ENCODE data around the gene NR0B2.
"Not testable (repeated sequence)": the region's sequence is repeated elsewhere in the genome, so short reads cannot be mapped to it uniquely, and the experiment has no call there.

Gene NR0B2, protein sequence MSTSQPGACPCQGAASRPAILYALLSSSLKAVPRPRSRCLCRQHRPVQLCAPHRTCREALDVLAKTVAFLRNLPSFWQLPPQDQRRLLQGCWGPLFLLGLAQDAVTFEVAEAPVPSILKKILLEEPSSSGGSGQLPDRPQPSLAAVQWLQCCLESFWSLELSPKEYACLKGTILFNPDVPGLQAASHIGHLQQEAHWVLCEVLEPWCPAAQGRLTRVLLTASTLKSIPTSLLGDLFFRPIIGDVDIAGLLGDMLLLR

DNA sequence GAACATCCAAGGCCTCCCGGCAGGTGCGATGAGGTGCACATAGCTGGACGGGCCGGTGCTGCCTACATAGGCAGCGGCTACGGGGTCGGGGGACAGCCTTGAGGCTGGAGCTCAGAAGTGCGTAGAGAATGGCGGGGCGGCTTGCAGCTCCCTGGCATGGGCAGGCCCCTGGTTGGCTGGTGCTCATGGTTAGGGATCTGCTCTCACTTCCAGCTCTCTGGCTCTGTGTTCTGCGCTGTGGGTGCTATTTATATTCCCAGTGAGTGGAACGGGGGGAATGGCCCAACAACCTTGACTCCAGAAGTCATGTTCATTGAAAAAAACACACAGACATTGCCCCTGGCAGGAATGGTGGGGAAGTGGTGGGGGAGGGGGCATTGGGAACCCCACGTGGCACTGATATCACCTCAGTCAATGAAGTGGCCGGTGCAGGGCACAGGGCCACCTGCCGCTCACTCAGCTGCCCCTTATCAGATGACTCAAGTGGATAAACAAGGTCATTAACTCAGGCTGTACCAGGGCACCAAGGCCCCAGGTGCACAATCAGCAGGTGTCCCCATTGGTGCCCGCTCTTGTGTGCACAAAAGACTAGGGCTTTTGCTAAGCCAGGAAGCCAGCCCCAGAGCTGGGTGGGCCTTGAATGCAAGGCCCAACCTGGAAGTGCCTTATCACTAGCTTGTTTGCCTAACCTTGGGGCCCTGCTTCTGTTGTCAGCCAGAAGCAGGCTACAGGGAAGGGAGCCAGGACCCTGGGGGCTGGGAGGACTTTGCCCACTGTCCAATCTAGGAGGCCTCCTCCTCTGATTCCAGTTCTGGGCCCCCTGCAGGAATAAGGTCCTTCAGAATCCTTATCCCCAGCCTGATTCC lies at the start of gene NR0B2:
NR0B2 (minus strand) TSS at position 222 of the 866 bp plus-strand sequence; CDS start at position 187, 35 bp downstream.
- peak; percentile 25 for DNase-seq (ENCODE audit: low spot score)

DNA sequence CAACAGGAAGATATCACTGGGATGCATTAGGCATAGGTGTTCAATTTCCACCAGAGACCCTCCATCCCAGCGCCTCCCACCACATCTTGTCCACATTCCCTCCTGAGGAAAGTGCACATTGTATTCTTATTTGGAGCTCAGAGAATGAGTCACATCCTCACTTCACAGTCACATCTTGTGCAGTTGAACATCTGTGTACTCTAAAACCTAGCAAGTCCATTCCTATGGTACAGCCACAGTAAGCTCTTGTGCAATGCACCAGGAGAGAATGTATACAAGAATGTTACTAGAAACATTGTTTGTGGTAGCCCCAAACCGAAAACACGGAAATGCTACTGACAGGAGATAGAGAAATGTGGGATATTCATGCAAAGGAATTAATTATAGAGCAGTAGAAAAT lies 48.1 kb upstream of the NR0B2 start:
- peak; percentile 53 for DNase-seq (ENCODE audit: low spot score)

DNA sequence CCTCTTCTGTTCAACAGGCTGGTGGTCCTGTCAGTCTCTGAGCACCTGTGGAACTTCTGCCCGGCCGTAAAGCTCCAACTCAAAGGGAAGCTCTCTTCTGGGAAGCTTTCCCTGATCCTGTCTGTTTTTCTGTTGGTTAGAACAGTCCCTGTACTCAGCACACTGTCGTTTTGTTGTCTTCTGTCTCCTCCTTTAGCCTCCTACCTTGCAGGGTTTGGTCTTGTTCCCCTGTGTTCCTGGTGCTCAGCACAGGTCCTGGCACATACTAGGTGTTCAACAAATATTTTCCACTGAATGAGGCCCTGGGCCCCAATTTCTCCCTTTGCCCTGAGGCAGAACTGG lies 46.8 kb upstream of the NR0B2 start:
- no peak for DNase-seq (ENCODE audit: low spot score)

DNA sequence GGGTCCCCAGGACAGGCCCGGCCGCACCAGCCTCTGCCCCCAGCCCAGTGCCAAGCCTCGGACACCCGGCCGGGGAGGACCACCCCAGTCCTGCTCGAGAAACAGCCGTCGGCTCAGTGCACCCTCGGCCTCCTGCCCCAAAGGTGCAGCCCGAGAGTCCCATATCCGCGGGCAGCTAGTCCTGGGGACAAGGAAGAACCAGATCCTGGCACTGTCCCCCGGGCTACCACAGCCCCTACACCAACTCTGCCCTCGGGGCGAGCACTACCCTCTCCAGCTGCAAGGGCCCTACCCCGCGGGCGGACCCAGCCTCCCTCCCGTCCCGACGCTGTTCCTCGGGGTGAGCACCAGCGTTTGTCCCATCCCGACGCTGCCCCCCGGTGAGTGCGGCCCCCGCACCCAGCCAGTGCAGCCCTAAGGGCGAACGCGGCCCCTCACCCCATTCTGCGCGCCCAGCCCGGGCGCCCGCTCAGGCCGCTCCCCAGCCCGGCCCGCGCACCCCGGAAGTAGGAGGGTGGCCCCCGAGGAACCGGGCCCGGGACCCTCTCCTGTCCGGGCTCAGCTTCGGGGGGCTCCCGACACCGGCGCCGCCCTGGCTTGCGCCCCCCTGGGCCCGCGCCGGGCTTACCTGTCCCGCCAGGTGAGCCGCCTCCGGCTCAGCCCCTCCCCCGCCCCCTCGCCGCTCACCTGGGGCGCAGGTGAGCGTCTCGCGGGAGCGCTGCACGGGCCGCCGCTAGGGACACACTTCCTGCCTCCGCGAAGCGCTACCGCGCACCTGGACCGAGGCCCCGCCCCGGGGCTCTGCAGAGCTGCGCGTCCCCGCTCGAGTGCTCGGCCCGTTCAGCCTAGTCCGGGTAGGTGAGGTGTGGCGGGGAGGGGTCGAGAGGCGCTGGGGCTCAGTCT lies 46.2 kb upstream of the NR0B2 start, which contains the start of gene KDF1:
KDF1 (minus strand) TSS at position 747 of the 903 bp plus-strand sequence. CDS start 8,088 bp downstream, outside the sequence.
- DNase-seq (ENCODE audit: low spot score) = peak; percentile 79

DNA sequence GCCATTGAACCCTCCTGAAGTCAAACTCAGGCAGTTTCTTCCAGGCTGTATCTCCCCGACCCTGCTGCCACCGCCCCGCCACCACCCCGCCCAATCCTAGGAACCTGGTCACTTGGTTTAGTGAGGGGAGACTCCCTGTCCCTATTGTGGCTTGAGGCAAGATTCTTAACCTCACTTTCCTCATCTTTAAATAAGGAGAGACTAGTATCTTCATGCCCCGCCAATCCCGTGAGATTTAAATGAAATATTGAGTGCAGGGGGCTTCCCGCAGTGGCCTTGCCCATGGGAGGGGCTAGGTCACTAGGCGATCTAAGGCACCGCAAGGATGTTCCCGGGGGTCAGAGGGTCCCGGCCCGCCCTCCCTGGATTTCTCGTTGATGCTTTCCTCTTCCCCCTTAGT lies 45.5 kb upstream of the NR0B2 start:
- no peak for DNase-seq (ENCODE audit: low spot score)

DNA sequence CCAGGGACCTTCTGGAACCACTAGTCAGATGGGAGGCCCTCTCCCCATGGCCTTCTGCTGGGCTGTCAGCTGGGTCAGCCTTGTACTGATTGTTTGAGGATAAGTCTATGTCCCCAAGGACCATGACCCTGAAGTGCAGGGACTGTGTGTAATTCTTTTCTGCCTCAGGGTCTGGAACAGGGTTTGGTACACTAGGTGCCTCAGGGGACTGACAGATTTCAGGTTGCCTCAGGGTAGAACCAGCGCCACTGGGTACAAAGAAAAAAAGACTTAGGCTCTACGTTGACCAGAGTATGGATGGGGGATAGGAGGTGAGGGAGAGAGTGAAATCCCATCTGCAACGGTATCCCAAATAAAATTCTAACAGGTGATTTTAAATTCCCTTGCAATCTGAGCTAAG lies 43.5 kb upstream of the NR0B2 start:
- no peak for DNase-seq (ENCODE audit: low spot score)

DNA sequence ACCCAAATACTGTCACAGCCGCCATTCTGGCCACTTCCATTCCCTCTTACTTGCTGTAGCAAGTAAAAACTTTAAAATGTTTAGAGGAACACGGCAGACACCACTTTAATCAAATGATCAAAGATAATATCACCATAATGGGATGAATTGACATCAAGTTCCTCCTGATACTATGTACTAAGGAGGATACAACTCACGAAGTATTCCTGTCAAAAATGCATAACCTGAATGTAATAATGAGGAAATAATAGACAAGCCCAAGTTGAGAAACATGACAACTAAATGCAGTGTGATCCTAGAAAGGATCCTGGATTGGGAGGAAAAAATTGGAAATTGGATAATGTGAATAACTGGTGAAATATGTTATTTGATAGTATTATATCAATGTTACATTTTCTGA lies 42.5 kb upstream of the NR0B2 start:
- DNase-seq (ENCODE audit: low spot score) = no peak

DNA sequence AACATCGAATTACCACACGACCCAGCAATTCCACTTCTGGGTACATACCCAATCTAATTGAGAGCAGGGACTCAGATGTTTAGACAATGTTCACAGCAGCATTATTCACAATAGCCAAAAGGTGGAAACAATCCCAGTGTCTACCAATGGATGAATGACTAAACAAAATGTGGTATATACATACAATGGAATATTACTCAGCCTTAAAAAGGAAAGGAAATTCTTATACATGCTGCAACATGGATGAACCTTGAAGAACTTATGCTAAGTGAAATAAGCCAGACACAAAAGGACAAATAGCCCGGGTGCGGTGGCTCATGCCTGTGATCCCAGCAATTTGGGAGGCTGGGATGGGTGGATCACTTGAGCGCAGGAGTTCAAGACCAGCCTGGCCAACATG lies 39.6 kb upstream of the NR0B2 start:
- no peak for DNase-seq (ENCODE audit: low spot score)

DNA sequence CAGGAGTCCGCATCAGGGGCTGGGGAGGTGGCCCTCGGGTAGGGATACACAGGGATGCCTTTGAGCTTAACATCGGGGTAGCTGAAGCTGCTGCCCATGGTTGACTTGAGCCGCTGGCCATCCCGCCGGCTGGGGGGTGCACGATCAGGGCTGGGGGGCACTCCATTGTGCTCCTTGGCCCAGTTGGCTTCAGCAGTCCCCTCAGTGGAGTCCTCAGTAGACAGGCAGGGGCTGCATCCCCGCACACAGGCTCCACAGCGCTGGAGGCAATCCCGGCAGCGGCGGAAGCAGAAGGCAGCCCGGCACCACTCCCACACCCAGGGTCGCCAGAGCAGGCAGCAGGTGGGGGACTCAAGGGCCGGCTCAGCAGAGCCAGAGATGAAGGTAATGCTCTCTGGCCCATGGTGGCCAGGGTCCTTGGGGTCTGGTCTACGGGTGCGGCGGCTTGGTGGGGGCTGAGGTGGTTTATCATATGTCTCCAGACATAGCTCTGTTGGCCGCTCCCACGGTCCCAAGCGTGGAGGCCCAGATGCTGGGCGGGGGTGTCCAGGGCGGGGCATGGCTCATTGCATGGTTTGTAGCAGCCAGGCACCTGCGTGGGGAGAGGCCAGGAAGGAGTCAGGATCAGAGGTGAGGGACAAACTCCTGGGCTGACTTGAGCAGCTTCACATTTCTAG lies 38.2 kb upstream of the NR0B2 start:
- DNase-seq (ENCODE audit: low spot score) = no peak

DNA sequence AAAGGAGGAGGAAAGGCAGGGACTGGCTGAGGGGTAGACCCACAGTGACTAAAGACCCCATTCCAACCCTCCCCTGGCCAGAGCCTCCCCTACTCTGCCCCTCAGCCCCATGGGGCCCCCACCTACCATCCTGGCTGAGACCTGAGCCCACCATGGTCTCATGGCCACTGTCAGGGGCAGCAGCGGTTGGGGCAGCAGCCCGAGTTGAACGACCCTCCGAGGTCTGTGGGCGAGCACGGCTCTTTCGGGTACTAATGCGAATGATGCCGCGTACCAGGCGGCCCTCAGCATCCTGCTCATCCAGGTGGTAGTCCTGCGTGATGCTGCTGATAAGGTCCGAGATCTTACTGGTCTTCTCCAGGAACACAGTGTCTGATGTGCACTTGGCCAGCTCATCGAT lies 37.4 kb upstream of the NR0B2 start:
- no peak for DNase-seq (ENCODE audit: low spot score)

DNA sequence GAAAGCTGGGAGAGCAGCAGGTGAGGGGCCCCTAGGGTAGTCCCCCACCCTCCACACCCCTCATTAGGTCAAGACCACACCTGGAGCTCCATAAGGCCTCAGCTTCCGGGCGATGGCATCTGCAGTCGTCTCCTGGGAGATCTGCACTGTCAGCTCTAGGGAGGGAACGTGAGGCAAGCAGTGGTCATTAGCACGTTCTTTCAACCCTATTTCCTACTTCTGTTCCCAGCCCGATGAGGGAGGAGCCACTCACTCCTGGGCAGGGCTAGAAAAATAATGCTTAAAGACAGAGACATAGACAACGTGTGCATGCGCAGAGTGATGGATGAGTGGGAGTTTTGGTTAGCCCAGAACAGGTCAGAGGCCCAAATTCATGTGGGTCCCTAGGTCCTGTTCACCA lies 36.8 kb upstream of the NR0B2 start:
- no peak for DNase-seq (ENCODE audit: low spot score)

DNA sequence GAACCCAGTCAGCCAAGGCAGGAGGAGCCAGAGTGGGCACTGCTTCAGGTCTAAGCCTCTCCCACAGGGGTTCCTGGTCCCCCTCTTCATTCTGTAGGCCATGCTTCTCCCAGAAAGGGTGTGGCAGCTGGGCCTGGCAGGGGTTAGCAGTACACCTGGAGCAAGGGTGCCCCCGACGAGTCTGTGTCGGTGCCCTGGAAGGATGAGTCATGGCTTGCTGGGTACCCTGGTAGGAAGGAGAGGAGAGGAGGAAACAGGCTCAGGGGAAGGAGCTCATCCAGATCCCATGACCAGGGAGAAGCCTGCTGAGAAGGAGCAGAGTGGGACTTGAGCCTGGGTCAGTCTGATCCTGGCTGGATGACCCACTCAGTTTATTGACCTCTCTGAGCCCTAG lies 36.1 kb upstream of the NR0B2 start:
- DNase-seq (ENCODE audit: low spot score) = peak; percentile 20

DNA sequence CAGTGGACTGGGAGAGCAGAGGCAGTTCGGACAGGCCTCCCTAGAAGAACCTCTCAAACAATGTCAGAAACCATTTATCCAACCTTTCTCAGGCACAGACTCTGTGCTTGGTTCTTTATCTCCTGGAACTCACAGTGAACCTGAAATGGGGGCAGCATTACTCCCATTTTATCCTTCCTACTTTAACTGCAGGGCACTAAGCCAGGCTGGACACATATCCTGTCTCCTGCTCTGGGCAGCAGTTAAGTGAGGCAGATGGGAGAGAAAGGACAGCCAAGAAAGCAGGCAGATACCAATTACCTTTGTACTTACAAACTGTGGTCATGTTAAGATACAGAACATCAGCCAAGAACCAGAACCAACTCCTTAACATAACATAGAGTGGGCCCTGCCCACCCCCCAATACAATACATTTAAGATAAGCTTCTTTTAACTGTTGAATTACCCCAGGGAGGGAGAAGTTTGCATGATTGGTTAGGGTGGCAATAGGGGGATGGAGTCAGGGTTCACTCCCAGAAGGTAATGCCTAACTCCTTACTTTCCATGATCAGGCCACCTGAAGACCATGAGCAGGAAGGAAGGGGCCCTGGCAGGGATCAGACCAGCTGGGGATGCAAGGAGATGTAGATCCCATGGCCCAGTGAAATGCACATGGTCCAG lies 35.6 kb upstream of the NR0B2 start:
- DNase-seq (ENCODE audit: low spot score) = no peak

DNA sequence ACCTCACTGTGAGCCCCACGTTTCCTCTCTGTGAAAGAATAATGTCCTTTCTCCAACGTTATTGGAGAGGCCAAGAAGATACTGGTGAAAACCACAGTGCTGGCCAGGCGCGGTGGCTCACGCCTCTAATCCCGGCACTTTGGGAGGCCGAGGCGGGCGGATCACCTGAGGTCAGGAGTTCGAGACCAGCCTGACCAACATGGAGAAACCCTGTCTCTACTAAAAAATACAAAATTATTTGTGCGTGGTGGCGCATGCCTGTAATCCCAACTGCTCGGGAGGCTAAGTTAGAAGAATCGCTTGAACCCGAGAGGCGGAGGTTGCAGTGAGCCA lies 34.9 kb upstream of the NR0B2 start:
- not testable (repeated sequence) for DNase-seq (ENCODE audit: low spot score)

DNA sequence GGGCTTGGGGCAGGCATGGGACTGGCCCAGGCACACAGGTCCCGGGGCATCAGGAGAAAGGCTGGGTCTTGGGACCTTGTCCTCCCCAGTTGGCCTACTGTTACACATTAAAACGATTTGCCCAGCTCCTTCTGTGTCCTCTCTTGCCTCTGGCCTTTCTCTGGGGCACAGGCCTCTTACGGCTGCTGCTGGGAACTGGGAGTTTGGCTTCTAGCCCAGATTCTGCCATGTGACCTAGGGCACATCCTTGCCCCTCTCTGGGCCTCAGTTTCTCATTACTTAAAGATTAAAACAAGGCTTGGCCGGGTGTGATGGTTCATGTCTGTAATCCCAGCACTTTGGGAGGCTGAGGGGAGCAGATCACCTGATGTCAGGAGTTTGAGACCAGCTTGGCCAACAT lies 32.5 kb upstream of the NR0B2 start:
- no peak for DNase-seq (ENCODE audit: low spot score)

DNA sequence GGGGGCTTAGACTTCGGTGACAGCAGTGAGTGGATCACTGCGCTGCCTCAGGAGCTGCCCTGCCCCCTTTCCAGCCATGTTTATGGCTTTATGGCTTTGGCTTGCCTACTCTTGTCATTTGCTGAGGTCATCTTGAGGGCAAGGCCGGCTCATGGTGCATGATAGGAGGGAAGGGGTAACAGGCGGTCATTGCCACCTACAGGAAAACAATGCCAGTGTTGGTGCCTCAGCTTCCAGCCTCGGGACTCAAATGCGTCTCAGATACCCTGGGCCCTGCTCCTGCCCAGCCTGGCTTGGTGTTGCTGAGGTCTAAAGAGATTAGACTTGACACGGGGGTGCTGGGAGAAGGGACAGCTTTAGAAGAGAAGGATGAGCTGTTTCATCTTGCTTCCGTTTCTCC lies 32.0 kb upstream of the NR0B2 start:
- no peak for DNase-seq (ENCODE audit: low spot score)

DNA sequence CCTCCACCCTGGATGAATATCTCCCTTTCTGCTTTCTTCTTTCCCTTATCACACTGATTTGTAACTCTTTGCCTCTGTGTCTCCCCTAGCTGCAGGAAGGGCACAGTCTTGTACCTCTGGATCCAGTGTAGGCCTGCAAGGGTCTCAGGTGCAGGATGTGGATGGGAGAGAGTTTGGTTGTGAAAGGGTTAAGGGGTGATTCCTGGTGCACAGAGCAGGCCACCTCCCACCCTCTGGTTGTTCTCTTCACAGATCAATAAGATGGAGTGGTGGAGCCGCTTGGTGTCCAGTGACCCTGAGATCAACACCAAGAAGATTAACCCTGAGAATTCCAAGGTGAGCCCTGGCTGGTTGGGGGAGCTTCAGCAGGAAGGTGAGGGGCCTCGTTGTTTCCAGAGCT lies 31.4 kb upstream of the NR0B2 start:
- no peak for DNase-seq (ENCODE audit: low spot score)

DNA sequence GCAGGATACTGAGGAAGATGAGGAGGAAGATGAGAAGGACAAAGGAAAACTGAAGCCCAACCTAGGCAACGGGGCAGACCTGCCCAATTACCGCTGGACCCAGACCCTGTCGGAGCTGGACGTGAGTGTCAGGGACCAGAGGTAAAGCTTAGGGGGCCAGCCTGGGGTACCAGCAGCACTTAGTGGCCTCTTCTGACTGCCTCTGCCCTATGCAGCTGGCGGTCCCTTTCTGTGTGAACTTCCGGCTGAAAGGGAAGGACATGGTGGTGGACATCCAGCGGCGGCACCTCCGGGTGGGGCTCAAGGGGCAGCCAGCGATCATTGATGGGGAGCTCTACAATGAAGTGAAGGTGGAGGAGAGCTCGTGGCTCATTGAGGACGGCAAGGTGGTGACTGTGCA lies 28.9 kb upstream of the NR0B2 start:
- no peak for DNase-seq (ENCODE audit: low spot score)

DNA sequence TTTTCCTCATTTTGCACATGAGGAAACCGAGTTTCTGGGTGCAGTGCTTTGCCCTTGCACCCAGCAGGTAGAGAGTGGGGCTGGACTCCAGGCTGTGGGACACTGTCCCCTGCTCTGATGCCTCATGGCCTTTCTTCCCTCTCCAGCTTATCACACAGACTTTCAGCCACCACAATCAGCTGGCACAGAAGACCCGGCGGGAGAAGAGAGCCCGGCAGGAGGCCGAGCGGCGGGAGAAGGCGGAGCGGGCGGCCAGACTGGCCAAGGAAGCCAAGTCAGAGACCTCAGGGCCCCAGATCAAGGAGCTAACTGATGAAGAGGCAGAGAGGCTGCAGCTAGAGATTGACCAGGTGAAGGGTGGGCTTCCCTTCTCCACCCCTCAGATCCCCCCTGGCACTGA lies 27.5 kb upstream of the NR0B2 start:
- DNase-seq (ENCODE audit: low spot score) = no peak

DNA sequence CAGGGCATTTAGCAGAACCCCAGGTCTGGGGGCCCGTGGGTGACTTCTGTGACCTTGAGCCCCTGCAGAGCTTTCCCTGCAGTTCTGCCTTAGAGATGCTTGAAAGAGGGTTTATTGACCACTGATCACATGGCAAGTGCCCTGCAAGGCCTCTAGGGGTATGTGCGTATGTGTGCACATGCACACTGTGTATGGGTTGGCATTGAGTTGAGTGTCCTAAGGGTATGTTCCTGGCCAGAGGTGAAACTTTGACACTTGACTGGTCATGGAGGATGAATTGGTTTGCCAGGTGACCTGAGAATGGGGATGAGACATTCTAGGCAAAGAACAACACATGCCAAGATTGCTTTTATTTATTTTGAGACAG lies 24.9 kb upstream of the NR0B2 start:
- no peak for DNase-seq (ENCODE audit: low spot score)

DNA sequence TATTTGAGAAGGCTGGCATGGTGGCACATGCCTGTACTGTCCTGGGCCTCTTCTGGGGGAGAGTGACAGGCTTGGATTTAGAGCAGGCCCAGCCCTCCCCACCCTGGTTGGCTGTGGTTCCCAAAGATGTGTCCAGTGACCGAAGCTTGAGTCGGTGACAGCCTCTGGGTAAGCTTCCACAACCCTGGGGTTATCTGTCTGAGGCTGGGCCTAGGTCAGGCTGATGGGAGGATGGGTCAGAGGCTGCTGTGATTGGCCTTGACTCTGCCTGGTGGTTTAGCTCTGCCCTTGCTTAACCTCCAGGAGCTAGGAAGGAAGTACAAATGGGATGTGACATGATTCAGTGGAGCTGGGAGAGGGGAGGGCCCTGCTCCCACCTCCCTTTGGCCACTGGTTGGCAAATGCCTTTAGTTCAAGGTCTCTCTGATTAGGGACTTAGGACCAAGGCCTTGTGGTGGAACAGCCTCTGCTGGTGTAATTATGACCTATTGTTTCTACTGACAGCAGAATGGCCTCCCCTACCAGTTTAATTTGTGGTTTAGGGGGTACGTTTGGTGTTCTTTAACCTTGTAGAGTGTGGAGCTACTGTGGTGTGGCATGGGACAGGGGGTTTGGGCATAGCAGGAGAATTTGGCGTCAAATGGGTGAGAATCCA lies 24.4 kb upstream of the NR0B2 start:
- no peak for DNase-seq (ENCODE audit: low spot score)
